K562 (cell line): Measurements from ENCODE around the gene HSD17B2. TPM values are rescaled to one million over a fixed set of nuclear protein-coding genes. Genes with fewer than 3 reads are reported as not detected.

Experiments used
- ATAC-seq: fragments of 200-7000 bp; cut with Tn5 transposase; 3 replicates; pipeline ENCODE4 v1.9.1; 2020; ENCODE audit warnings: moderate library complexity
- BruUV-seq: library from RNA; stranded (reverse); fragments of 400-500 nt; replicated peaks from 2 replicates; lab custom pipeline; 2021; lab: Mats Ljungman, UMichigan
- CTCF ChIA-PET: fragments of 300-600 bp; formaldehyde crosslinking; extraction: SDS; loops from one replicate; lab custom pipeline; 2021; ENCODE audit warnings: low intra/inter-chr PET ratio; lab: Yijun Ruan, JAX
- POLR2A ChIA-PET: fragments of 300-600, 350-650 bp; sonication (Branson Sonifier 250); formaldehyde crosslinking; extraction: SDS; loops from one replicate; lab custom pipeline; 2021; ENCODE audit warnings: antibody characterized with exemption, inconsistent platforms; lab: Yijun Ruan, JAX
- DNase-seq, 4 experiments: peaks; one replicate each; pipeline versions ENCODE4 v3.0.0 to v3.0.0-alpha.2; 2011 to 2018; ENCODE audit warnings: low spot score in 3 of 4, mixed read lengths in 3 of 4; ENCODE audit errors: extremely low read depth in 1 of 4
- FAIRE-seq: peaks from 2 replicates; lab custom pipeline; 2011; peaks lifted over from hg19 to GRCh38; lab: Jason Lieb, UNC
- H2AFZ ChIP-seq: 2 replicates; pipeline ENCODE4 v1.6.0; 2011; ENCODE audit warnings: low read depth, low read length, control low read depth, inconsistent platforms
- H3K27ac ChIP-seq: fragments of 200-600 bp; 3 replicates; pipeline ENCODE4 v1.8.0; 2011; ENCODE audit warnings: low read depth, mild to moderate bottlenecking, control low read depth, inconsistent platforms, low read length, moderate library complexity, mixed read lengths; ENCODE audit errors: extremely low read depth
- H3K27me3 ChIP-seq, 2 experiments: fragments of 300-600 bp in 1 of 2; 2 replicates in 1 of 2; 3 replicates in 1 of 2; pipeline versions ENCODE4 v1.6.0 to v1.8.0; 2011; ENCODE audit warnings: inconsistent platforms in 2 of 2, low read length in 2 of 2, mild to moderate bottlenecking in 1 of 2, mixed read lengths in 1 of 2, moderate library complexity in 1 of 2; ENCODE audit not compliant: control insufficient read depth in 2 of 2, insufficient read depth in 2 of 2
- H3K36me3 ChIP-seq: fragments of 300-600 bp; 3 replicates; pipeline ENCODE4 v1.8.0; 2011; ENCODE audit warnings: mild to moderate bottlenecking, low read length, inconsistent platforms; ENCODE audit not compliant: control insufficient read depth, insufficient read depth
- H3K4me1 ChIP-seq, 2 experiments: fragments of 200-600 bp in 1 of 2; replicated peaks in 1 of 2; 2 replicates in 1 of 2; 3 replicates in 1 of 2; pipeline versions ENCODE4 v1.5.1 to v1.8.0; 2011; ENCODE audit warnings: inconsistent platforms in 2 of 2, low read length in 2 of 2, mild to moderate bottlenecking in 1 of 2, mixed read lengths in 1 of 2, moderate library complexity in 1 of 2; ENCODE audit not compliant: control insufficient read depth in 2 of 2, insufficient read depth in 2 of 2
- H3K4me2 ChIP-seq: 2 replicates; pipeline ENCODE4 v1.6.1; 2011; ENCODE audit warnings: low read length, control low read depth, inconsistent platforms, mixed read lengths; ENCODE audit not compliant: insufficient read depth
- H3K4me3 ChIP-seq: fragments of 200-600 bp; sonication (generic), shearing (Covaris generic); 2 replicates; pipeline ENCODE4 v1.5.1; 2016; ENCODE audit warnings: control low read depth, inconsistent platforms
- H3K79me2 ChIP-seq: fragments of 200-600 bp; 3 replicates; pipeline ENCODE4 v1.8.0; 2011; ENCODE audit warnings: low read length, inconsistent platforms; ENCODE audit not compliant: control insufficient read depth, insufficient read depth
- H3K9ac ChIP-seq, 2 experiments: 2 replicates each; pipeline versions ENCODE4 v1.6.0 to v1.6.1; 2011; ENCODE audit warnings: low read depth in 2 of 2, low read length in 2 of 2, control low read depth in 1 of 2, inconsistent platforms in 1 of 2, mild to moderate bottlenecking in 1 of 2, mixed read lengths in 1 of 2; ENCODE audit not compliant: insufficient read depth in 1 of 2
- H3K9me1 ChIP-seq: one replicate; pipeline ENCODE4 v1.6.0; 2011; ENCODE audit warnings: inconsistent platforms, mild to moderate bottlenecking, low read length, moderate library complexity; ENCODE audit not compliant: control insufficient read depth, insufficient read depth
- H3K9me3 ChIP-seq: replicated peaks from 2 replicates; pipeline ENCODE4 v1.5.1; 2011; ENCODE audit warnings: low read depth, low read length, inconsistent platforms; ENCODE audit not compliant: control insufficient read depth, insufficient read depth
- H4K20me1 ChIP-seq: replicated peaks from 2 replicates; pipeline ENCODE4 v1.6.1; 2011; ENCODE audit warnings: low read length, inconsistent platforms, mixed read lengths; ENCODE audit not compliant: control insufficient read depth, insufficient read depth
- GATAD2A ChIP-seq: fragments of 450-650 bp; IDR thresholded peaks from 2 replicates; pipeline ENCODE4 v1.6.1; 2017
- RAD51 ChIP-seq: fragments of 450-650 bp; IDR thresholded peaks from 2 replicates; pipeline ENCODE4 v1.7.1; 2016; ENCODE audit warnings: low read depth, mild to moderate bottlenecking, borderline replicate concordance
- XRCC4 ChIP-seq: IDR thresholded peaks from one replicate; pipeline ENCODE4 v1.6.1; 2011; ENCODE audit not compliant: insufficient read depth, insufficient read length; ENCODE audit errors: extremely low read depth
- ZNF274 ChIP-seq: IDR thresholded peaks from 2 replicates; pipeline ENCODE4 v1.6.1; 2011; ENCODE audit warnings: low read depth, mild to moderate bottlenecking, low read length, moderate library complexity, borderline replicate concordance
- WGBS: fragments of 100-300 bp; shearing (Covaris generic); methylation state at CpG from one replicate; pipeline ENCODE4 v1.1.6; 2016; ENCODE audit warnings: low coverage, mixed read lengths; ENCODE audit not compliant: insufficient coverage; ENCODE audit errors: missing lambda C conversion rate; 5-methylcytosine and 5-hydroxymethylcytosine counted together
- in situ Hi-C: fragments of 300-500 bp; cut with MboI; formaldehyde crosslinking; loops from 4 replicates; pipeline ENCODE4 v1.15.0; 2018; ENCODE audit warnings: inconsistent platforms, mixed read lengths
- intact Hi-C: fragments of 100-400 bp; cut with micrococcal nuclease; formaldehyde crosslinking; loops from 2 replicates; pipeline ENCODE4 v1.14.2; 2022
- polyA plus RNA-seq, 8 experiments: library from polyadenylated mRNA; depleted of rRNA in 4 of 8; stranded (reverse) in 5 of 8; unstranded in 3 of 8; fragments of >200 nt; fragmentation: Nextera tagmentation in 2 of 8; fragmentation: Illumina TruSeq in 1 of 8; extraction: Ambion mirVana in 2 of 8; extraction: Trizol in 1 of 8; gene quantifications; 2 replicates each; pipeline versions ENCODE4 v1.2.1 to v1.2.3, GENCODE V29; 2011 to 2014; ENCODE audit warnings: inconsistent platforms in 1 of 8, missing spikeins in 1 of 8
- total RNA-seq, 7 experiments: library from RNA; depleted of rRNA in 6 of 7; stranded (reverse); fragments of >200 nt in 6 of 7; fragmentation: Illumina TruSeq in 2 of 7; extraction: Trizol in 2 of 7; gene quantifications; 2 replicates each; pipeline versions ENCODE4 v1.2.1 to v1.2.3, GENCODE V29; 2011 to 2021; ENCODE audit warnings: low replicate concordance in 1 of 7

Gene HSD17B2
- total and polyA plus RNA-seq, 9 of the 15 experiments (the other 6 are each of a cell fraction or from before 2014, with no cell fraction given) = not detected

DNA sequence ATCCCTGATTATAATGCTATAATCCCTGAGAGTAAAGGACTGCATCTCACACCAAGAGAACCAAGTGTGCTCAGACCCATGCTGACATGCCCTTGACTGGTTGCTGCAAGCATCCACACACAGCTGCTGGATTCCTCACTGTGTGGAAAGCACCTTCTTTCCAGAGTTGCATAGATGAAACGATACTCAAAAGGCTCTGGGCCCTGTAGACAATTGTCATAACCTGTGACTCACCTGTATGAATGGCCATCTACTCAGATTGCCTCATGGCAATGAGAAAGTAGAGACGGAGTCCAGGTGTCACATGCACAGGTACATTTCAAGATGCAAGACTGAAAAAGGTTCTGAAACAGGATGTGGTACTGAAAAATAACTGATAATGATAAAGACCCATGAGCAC, 76.9 kb downstream of the HSD17B2 start:
- no peak overlapping the region for H2AFZ ChIP-seq
- intact Hi-C loops (no loop called here), in situ Hi-C loops (no loop called here)
- no peak for ATAC-seq
- no peak overlapping the region for H3K9ac ChIP-seq
- TF ChIP-seq GATAD2A = no peak
- no peak for TF ChIP-seq XRCC4
- no peak for TF ChIP-seq ZNF274
- no peak overlapping the region for H3K4me3 ChIP-seq
- no peaks in the 10 kb centered on the region for H3K9me1 ChIP-seq
- H3K79me2 ChIP-seq = no peaks in the 10 kb centered on the region
- POLR2A ChIA-PET = no interaction called here
- WGBS = 0% methylated on average over 2 of the region's 2 CpGs
- H3K4me2 ChIP-seq = no peak overlapping the region
- FAIRE-seq = no peak
- no peaks in the 10 kb centered on the region for H3K4me1 ChIP-seq
- H4K20me1 ChIP-seq = no peaks in the 10 kb centered on the region
- H3K27me3 ChIP-seq = peaks cover 16 to 18% of the 10 kb centered on the region in 2 experiments; a peak in 4 of 5 replicates
- no peak for DNase-seq
- no peaks in the 10 kb centered on the region for H3K9me3 ChIP-seq
- H3K36me3 ChIP-seq = no peaks in the 10 kb centered on the region
- no peak overlapping the region for H3K27ac ChIP-seq
- no TSS peak for BruUV-seq
- CTCF ChIA-PET = no interaction called here

DNA sequence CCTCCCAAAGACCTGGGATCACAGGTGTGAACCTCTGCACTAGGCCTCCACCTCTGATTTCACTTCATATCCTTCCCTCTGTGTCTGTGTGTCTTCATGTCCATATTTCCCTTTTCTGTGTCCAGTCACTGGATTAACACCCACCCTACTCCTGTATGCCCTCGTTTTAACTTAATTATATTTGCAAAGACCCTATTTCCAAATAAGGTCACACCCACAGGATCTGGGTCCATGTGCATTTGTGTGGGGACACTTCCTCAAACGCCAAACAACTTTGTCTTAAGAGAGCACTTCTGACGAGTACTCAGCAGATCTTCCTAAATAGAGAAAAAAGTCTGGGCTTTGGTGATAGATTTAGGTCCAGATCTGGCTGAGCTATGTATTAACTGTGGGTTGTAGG, 78.7 kb downstream of the HSD17B2 start:
- no peak overlapping the region for H3K4me3 ChIP-seq
- H4K20me1 ChIP-seq = no peaks in the 10 kb centered on the region
- in situ Hi-C loops (no loop called here), intact Hi-C loops (no loop called here)
- H3K36me3 ChIP-seq = no peaks in the 10 kb centered on the region
- no peak overlapping the region for H3K4me2 ChIP-seq
- H3K79me2 ChIP-seq = no peaks in the 10 kb centered on the region
- peaks cover 12 to 18% of the 10 kb centered on the region in 2 experiments; a peak in 4 of 5 replicates for H3K27me3 ChIP-seq
- no peak overlapping the region for H3K9ac ChIP-seq
- H3K4me1 ChIP-seq = no peaks in the 10 kb centered on the region
- H2AFZ ChIP-seq = no peak overlapping the region
- TF ChIP-seq RAD51 = no peak
- ChIA-PET POLR2A (interaction anchor here (1.5 kb wide), 1 partner anchor 11 kb away, joined by 4 read pairs; no protein-coding TSS in a partner anchor), CTCF (no interaction called here)
- WGBS = 1% methylated on average over 3 of the region's 3 CpGs
- H3K27ac ChIP-seq = no peak overlapping the region
- DNase-seq (no peak), ATAC-seq (no peak), FAIRE-seq (no peak)
- no TSS peak for BruUV-seq
- H3K9me3 ChIP-seq = no peaks in the 10 kb centered on the region
- H3K9me1 ChIP-seq = no peaks in the 10 kb centered on the region
